WTC11 (cell line): Measurements from ENCODE around the gene SKI.

Experiments used
- NR1H2 ChIP-seq: sonication (generic); formaldehyde crosslinking; IDR thresholded peaks from 2 replicates; pipeline ENCODE4 v1.9.0; 2021; ENCODE audit warnings: mild to moderate bottlenecking, moderate library complexity, missing genetic modification reagents
- SP1 ChIP-seq: sonication (generic); formaldehyde crosslinking; conservative IDR thresholded peaks from 2 replicates; pipeline ENCODE4 v1.8.1; 2022; ENCODE audit warnings: missing genetic modification reagents
- TP53 ChIP-seq: sonication (generic); formaldehyde crosslinking; IDR thresholded peaks from 2 replicates; pipeline ENCODE4 v1.8.1; 2023; ENCODE audit warnings: mild to moderate bottlenecking, missing genetic modification reagents
- ZNF232 ChIP-seq: sonication (generic); formaldehyde crosslinking; IDR thresholded peaks from 2 replicates; pipeline ENCODE4 v1.8.0; 2022; ENCODE audit warnings: mild to moderate bottlenecking, missing genetic modification reagents

- TF ChIP-seq TP53: no peak
- TF ChIP-seq SP1 (CRISPR knock-in tag): no peak
- no peak for TF ChIP-seq ZNF232 (CRISPR knock-in tag)
- TF ChIP-seq NR1H2 (CRISPR knock-in tag): no peak
Observed at GRCh38 chr1:2298685-2299084, 70.6 kb downstream of the SKI start.
